Coronary artery (tissue), 2 donors: ENCODE data around the gene FOXP4.

ENCODE experiments used
- DNase-seq: peaks from one replicate; pipeline ENCODE4 v3.0.0-alpha.2; 2017; ENCODE audit warnings: low spot score
- H3K27ac ChIP-seq, 2 donors: fragments of 200-600 bp; sonication (generic); one replicate each; pipeline ENCODE4 v1.5.1; 2016 to 2019
- H3K4me3 ChIP-seq: fragments of 200-600 bp; sonication (generic); 2 replicates; pipeline ENCODE4 v1.5.1; 2016; ENCODE audit warnings: mild to moderate bottlenecking, moderate library complexity
- TF ChIP-seq, protein P1 (sequence below): fragments of 200-600 bp; sonication (generic); IDR thresholded peaks from one replicate; pipeline ENCODE4 v1.5.1; 2019; ENCODE audit warnings: antibody characterized with exemption

Gene FOXP4

DNA sequence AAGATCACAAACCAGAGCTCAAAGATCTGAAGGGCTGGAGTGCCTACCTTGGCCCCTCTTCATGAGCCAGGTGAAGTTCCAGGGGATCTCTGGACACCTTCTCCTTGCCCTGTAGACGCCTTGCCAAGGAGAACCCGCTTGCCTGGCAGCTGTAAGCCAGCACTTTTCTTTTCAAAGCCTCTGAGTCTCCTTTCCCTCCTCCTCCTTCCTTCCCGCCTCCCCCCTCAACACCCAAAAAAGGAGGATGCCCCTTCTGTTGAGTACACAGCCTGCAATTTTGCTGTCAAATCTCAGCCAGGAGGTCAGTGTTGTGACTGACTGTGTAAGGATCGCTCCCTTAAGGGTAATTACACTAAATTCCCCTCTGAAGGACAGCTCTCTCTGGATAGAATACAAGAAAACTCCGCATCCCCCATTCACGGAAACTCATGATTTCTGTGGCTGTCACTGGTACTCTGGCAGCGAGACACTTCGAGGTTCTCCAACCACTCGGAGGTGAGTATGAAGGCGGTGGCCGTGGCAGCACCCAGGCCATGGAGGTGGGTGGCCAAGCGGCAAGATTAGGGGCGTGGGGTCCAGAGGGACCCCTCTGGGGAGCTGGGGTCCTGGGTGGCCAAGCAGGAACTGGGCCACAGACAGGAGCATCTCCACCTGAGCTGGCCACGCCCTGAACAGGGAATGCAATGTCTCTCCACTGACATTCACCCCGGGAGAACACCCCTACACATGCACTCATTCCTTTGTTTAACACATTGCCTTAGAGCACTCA is 23.2 kb upstream of the FOXP4 start:
- DNase-seq: no peak
- Histone ChIP-seq H3K4me3 (no peak overlapping the region), H3K27ac (no peak overlapping the region)
- TF ChIP-seq, protein P1, sequence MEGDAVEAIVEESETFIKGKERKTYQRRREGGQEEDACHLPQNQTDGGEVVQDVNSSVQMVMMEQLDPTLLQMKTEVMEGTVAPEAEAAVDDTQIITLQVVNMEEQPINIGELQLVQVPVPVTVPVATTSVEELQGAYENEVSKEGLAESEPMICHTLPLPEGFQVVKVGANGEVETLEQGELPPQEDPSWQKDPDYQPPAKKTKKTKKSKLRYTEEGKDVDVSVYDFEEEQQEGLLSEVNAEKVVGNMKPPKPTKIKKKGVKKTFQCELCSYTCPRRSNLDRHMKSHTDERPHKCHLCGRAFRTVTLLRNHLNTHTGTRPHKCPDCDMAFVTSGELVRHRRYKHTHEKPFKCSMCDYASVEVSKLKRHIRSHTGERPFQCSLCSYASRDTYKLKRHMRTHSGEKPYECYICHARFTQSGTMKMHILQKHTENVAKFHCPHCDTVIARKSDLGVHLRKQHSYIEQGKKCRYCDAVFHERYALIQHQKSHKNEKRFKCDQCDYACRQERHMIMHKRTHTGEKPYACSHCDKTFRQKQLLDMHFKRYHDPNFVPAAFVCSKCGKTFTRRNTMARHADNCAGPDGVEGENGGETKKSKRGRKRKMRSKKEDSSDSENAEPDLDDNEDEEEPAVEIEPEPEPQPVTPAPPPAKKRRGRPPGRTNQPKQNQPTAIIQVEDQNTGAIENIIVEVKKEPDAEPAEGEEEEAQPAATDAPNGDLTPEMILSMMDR: no peak

DNA sequence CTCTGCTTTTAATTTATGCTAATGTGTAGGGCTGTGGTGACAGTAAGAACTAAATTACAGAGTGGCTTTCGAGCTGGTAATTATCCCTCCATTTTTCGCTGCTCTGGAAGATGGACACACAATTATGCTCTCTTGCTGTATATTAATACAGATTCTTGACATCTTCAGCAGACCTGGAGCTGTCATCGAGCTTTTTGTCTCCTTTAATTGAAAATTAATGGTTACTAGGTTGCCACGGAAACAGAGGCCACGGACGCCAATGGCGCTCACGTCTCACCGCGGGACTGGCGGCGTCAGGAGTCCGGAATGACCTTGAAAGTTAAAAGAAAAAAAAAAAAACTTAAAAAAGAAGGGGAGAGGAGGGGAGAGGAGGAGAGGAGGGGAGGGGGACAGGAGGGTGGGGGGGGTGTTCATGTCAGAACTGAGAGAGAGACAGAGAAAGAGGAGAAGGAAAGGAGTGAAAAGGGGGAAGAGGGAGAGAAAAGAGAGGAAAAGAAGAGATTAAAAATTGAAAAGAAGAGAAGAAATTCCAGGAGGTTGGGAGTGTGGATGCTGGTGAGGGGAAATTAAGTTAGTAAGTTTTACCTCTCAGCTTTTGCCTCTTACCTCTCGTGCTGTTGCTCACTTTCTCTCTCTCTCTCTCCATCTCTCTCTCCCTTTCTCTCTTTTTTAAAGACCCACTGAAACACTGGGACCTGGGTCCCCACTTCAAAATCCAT is 22.1 kb upstream of the FOXP4 start:
- Histone ChIP-seq H3K4me3 (no peak overlapping the region), H3K27ac (no peak overlapping the region)
- TF ChIP-seq, protein P1: no peak
- DNase-seq: no peak

DNA sequence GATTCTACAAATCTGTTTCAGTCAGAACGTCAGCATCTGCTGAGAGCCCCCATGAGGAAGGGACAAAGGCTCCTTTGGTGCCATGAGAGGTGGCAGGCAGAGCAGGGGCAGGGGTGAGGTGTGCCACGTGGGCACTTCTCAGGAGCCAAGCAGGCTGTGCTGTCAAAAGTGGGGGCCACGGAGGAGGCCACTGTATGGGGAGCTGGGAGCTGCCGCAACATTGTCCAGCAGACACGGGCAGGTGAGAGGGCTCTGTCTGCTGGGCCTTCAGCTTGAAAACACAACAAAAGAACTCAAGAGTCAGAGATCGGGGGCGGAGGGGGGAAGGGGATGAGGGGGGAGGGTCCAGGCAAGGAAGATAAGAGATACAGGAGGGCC is 21.6 kb upstream of the FOXP4 start:
- DNase-seq: no peak
- no peak overlapping the region for H3K4me3 ChIP-seq
- TF ChIP-seq, protein P1: no peak
- no peak overlapping the region for H3K27ac ChIP-seq

DNA sequence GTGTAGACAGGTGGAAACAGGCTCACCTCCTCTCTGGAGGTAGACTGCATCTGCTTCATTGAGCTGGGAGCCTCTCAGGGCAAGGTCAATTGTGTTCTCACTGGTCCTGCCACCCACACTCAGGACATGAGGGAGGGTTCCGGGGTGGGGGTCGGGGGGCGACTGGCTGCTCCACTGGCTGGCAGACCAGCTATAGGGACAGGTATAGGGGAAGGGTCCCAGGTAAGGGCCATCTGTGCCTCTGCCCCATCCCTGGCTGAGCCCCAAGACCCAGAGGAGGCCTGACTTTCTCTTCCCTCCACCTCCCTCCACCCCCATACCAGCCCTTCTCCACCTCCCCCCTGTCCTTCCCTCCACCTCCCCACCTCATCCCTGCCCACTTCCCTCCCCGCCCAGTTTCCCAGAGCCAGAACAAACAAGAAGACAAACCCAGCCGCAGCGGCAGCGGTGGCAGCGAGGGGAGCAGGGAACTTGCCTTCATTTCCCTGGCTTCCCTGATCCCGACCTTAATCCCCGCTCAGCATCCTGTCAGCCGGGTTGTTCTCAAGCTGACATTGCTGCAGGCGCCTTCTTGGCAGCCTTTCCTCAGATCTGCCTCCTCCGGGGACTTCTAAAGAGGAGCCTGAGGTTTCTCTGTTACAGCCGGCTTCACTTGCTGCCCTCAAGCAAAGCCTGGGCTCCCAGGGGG is 18.3 kb upstream of the FOXP4 start:
- no peak for DNase-seq
- TF ChIP-seq, protein P1: no peak
- peak overlapping the region; percentile 42 for H3K4me3 ChIP-seq
- no peak overlapping the region for H3K27ac ChIP-seq

DNA sequence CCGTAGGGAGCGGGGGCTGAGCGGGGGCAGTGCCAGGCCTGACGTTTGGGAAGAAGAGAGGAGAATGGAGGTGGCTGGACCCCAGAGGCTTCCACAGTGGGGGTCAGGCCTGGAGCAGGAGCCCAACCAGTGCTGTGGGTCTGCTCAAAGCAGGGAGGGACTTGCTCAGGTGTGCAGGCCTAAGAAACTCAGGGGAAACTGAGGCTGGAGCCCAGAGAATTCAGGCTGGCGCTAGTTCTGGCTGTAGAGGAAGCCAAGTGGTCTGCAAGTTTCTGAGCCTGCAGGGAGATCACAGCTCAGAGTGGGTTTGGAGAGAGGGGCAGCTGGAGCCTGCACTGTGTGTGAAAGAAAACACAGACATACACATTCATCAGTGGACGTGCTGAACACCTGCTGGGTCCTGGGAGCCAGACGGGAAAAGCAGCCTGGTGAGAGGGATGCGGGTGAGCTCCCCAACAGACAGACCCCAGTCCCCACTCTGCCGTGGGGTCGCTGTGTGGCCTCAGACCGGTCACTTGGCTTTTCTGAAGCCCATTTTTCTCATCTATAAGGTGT is 17.7 kb upstream of the FOXP4 start:
- DNase-seq: no peak
- TF ChIP-seq, protein P1: no peak

DNA sequence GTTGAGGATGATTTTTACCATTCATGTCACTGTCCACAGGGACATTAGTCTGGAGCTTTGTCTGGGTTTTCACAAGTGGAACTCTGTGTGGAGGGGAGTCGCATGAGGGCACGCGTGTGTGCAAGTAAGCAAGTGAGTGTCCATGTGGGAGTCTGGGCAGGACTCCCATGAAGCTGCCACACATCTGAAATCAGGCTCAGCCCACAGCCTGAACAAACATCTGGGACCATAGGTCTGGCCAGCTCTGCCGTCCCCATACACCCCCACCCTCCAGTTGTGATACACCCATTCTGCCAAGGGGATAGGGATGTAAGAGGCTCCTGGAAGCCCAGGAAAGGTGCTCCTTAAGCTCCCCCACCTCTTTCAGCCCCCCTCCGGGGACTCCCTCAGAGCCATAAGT is 17.1 kb upstream of the FOXP4 start:
- DNase-seq: no peak
- Histone ChIP-seq H3K4me3 (no peak overlapping the region), H3K27ac (no peak overlapping the region)
- TF ChIP-seq, protein P1: no peak

More for the DNA sequence above, 17.7 kb upstream of the FOXP4 start:
- peak overlapping the region; percentile 42 for H3K4me3 ChIP-seq
- no peak overlapping the region for H3K27ac ChIP-seq
